Liver (tissue), 9 donors: ENCODE results near the gene PTPN9. TPM values are rescaled to one million over a fixed set of nuclear protein-coding genes. Genes with fewer than 3 reads are reported as not detected.
A peak's percentile ranks its signal among the peaks of the same experiment; 100 is the strongest.

Experiments
- DNase-seq: peaks from one replicate; pipeline ENCODE4 v3.0.0-alpha.2; 2017; ENCODE audit warnings: low spot score
- H3K27ac ChIP-seq, 2 donors: one replicate each; pipeline ENCODE4 v1.7.0; 2013; ENCODE audit warnings: inconsistent platforms in 2 of 2, low read length in 2 of 2, control low read depth in 1 of 2, low read depth in 1 of 2, mild to moderate bottlenecking in 1 of 2
- H3K27me3 ChIP-seq, 4 donors: one replicate each; pipeline versions ENCODE4 v1.6.1 to v1.7.0; 2013; ENCODE audit warnings: low read length in 3 of 4, inconsistent platforms in 1 of 4, mild to moderate bottlenecking in 1 of 4, moderate library complexity in 1 of 4; ENCODE audit not compliant: control insufficient read depth in 4 of 4, insufficient read depth in 4 of 4
- H3K36me3 ChIP-seq, 4 donors: one replicate each; pipeline versions ENCODE4 v1.6.1 to v1.7.0; 2013; ENCODE audit warnings: low read length in 3 of 4, mild to moderate bottlenecking in 3 of 4, low read depth in 1 of 4, moderate library complexity in 1 of 4; ENCODE audit not compliant: control insufficient read depth in 4 of 4, insufficient read depth in 3 of 4
- H3K4me1 ChIP-seq, 4 donors: one replicate each; pipeline versions ENCODE4 v1.6.1 to v1.7.0; 2013; ENCODE audit warnings: low read length in 3 of 4, mild to moderate bottlenecking in 3 of 4, moderate library complexity in 1 of 4; ENCODE audit not compliant: control insufficient read depth in 4 of 4, insufficient read depth in 4 of 4
- H3K4me3 ChIP-seq, 3 donors: one replicate each; pipeline versions ENCODE4 v1.6.1 to v1.7.0; 2013; ENCODE audit warnings: low read length in 3 of 3, control low read depth in 1 of 3, low read depth in 1 of 3, mild to moderate bottlenecking in 1 of 3
- H3K9ac ChIP-seq, 2 donors: one replicate each; pipeline ENCODE4 v1.7.0; 2013; ENCODE audit warnings: low read length in 2 of 2, mild to moderate bottlenecking in 2 of 2, moderate library complexity in 2 of 2, control low read depth in 1 of 2, low read depth in 1 of 2
- H3K9me3 ChIP-seq, 4 donors: one replicate each; pipeline versions ENCODE4 v1.6.1 to v1.7.0; 2013; ENCODE audit warnings: low read length in 3 of 4; ENCODE audit not compliant: control insufficient read depth in 4 of 4
- ATF3 ChIP-seq: IDR thresholded peaks from 2 replicates; pipeline ENCODE4 v1.6.1; 2016; ENCODE audit warnings: antibody characterized with exemption
- CTCF ChIP-seq: fragments of 150-350 bp; IDR thresholded peaks from 2 replicates; pipeline ENCODE4 v1.5.1; 2017; ENCODE audit warnings: improper control_type of control experiment, low read depth, low read length; ENCODE audit not compliant: missing input control
- EGR1 ChIP-seq, 2 donors: IDR thresholded peaks; 2 replicates each; pipeline ENCODE4 v1.6.1; 2016 to 2018; ENCODE audit warnings: antibody characterized with exemption in 2 of 2, low read depth in 2 of 2
- FOXA1 ChIP-seq: IDR thresholded peaks from 2 replicates; pipeline ENCODE4 v1.6.1; 2016; ENCODE audit warnings: antibody characterized with exemption
- FOXA2 ChIP-seq: IDR thresholded peaks from 2 replicates; pipeline ENCODE4 v1.6.1; 2016; ENCODE audit warnings: antibody characterized with exemption
- GABPA ChIP-seq, 2 donors: IDR thresholded peaks in 1 of 2; conservative IDR thresholded peaks in 1 of 2; 2 replicates each; pipeline ENCODE4 v1.6.1; 2016; ENCODE audit warnings: antibody characterized with exemption in 2 of 2, mild to moderate bottlenecking in 1 of 2, moderate library complexity in 1 of 2
- HNF4A ChIP-seq, 2 donors: conservative IDR thresholded peaks; 2 replicates each; pipeline ENCODE4 v1.6.1; 2016; ENCODE audit warnings: antibody characterized with exemption in 2 of 2, mild to moderate bottlenecking in 2 of 2
- HNF4G ChIP-seq: IDR thresholded peaks from 2 replicates; pipeline ENCODE4 v1.6.1; 2016; ENCODE audit warnings: antibody characterized with exemption
- JUND ChIP-seq, 2 donors: IDR thresholded peaks; 2 replicates each; pipeline ENCODE4 v1.6.1; 2016; ENCODE audit warnings: antibody characterized with exemption in 2 of 2
- MAX ChIP-seq: IDR thresholded peaks from 2 replicates; pipeline ENCODE4 v1.6.1; 2016; ENCODE audit warnings: antibody characterized with exemption
- NR2F2 ChIP-seq: IDR thresholded peaks from 2 replicates; pipeline ENCODE4 v1.6.1; 2016; ENCODE audit warnings: antibody characterized with exemption
- RAD21 ChIP-seq, 2 donors: IDR thresholded peaks; 2 replicates each; pipeline ENCODE4 v1.6.1; 2016; ENCODE audit warnings: antibody characterized with exemption in 2 of 2, mild to moderate bottlenecking in 2 of 2
- RXRA ChIP-seq, 2 donors: IDR thresholded peaks; 2 replicates each; pipeline ENCODE4 v1.6.1; 2017 to 2018; ENCODE audit warnings: antibody characterized with exemption in 2 of 2, mild to moderate bottlenecking in 1 of 2
- SP1 ChIP-seq: IDR thresholded peaks from 2 replicates; pipeline ENCODE4 v1.6.1; 2018; ENCODE audit warnings: antibody characterized with exemption, mild to moderate bottlenecking
- TAF1 ChIP-seq: conservative IDR thresholded peaks from 2 replicates; pipeline ENCODE4 v1.6.1; 2016; ENCODE audit warnings: antibody characterized with exemption, mild to moderate bottlenecking
- YY1 ChIP-seq: IDR thresholded peaks from 2 replicates; pipeline ENCODE4 v1.6.1; 2016; ENCODE audit warnings: antibody characterized with exemption, mild to moderate bottlenecking
- WGBS: extraction: QIAGEN DNeasy Blood & Tissue Kit; methylation state at CpG from one replicate; pipeline ENCODE4 v1.1.7; 2013; 5-methylcytosine and 5-hydroxymethylcytosine counted together
- polyA plus RNA-seq, 2 donors: library from polyadenylated mRNA; stranded (reverse) in 1 of 2; unstranded in 1 of 2; fragments of 200-250 nt in 1 of 2; fragments of >200 nt in 1 of 2; fragmentation: Nextera tagmentation in 1 of 2; extraction: Ambion mirVana in 1 of 2; gene quantifications; one replicate each; pipeline versions ENCODE4 v1.2.1 to v1.2.3, GENCODE V29; 2013 to 2015
- total RNA-seq, 2 donors: library from RNA; depleted of rRNA; stranded (reverse); fragments of >200 nt; gene quantifications; one replicate each; pipeline ENCODE4 v1.2.3, GENCODE V29; 2014
- TF ChIP-seq, protein P1 (sequence below): IDR thresholded peaks from 2 replicates; pipeline ENCODE4 v1.6.1; 2016; ENCODE audit warnings: antibody characterized with exemption
- TF ChIP-seq, protein P2 (sequence below): IDR thresholded peaks from 2 replicates; pipeline ENCODE4 v1.6.1; 2016; ENCODE audit warnings: antibody characterized with exemption, mild to moderate bottlenecking
- donor health status: healthy.
- donor health status: healthy.
- donor health status: healthy.
- donor health status: healthy.
- donor health status: healthy.

Gene PTPN9
- total and polyA plus RNA-seq, 4 donors = 5.4 to 14.1 (median 7.5) TPM

GRCh38 chr15:75532413-75533250 lies 46.5 kb downstream of the PTPN9 start:
- peak; percentile 89 to 93 for TF ChIP-seq HNF4A (conservative IDR thresholded peaks at IDR 0.05)
- TF ChIP-seq EGR1 (IDR thresholded peaks at IDR 0.05; ENCODE audit: low read depth in 2 of 2) = peak in 1 of 2 donors; percentile 41
- no peak for TF ChIP-seq TAF1
- peak in 1 of 2 donors; percentile 30 for TF ChIP-seq GABPA (IDR thresholded peaks at IDR 0.05 in 1 of 2, conservative IDR thresholded peaks at IDR 0.05 in 1 of 2)
- TF ChIP-seq YY1 = peak; percentile 69
- TF ChIP-seq, protein P1, sequence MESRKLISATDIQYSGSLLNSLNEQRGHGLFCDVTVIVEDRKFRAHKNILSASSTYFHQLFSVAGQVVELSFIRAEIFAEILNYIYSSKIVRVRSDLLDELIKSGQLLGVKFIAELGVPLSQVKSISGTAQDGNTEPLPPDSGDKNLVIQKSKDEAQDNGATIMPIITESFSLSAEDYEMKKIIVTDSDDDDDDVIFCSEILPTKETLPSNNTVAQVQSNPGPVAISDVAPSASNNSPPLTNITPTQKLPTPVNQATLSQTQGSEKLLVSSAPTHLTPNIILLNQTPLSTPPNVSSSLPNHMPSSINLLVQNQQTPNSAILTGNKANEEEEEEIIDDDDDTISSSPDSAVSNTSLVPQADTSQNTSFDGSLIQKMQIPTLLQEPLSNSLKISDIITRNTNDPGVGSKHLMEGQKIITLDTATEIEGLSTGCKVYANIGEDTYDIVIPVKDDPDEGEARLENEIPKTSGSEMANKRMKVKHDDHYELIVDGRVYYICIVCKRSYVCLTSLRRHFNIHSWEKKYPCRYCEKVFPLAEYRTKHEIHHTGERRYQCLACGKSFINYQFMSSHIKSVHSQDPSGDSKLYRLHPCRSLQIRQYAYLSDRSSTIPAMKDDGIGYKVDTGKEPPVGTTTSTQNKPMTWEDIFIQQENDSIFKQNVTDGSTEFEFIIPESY = peak; percentile 86
- peak; percentile 96 for TF ChIP-seq NR2F2
- TF ChIP-seq RAD21 (IDR thresholded peaks at IDR 0.05) = peak; percentile 66 to 78
- peak; percentile 86 for TF ChIP-seq MAX
- TF ChIP-seq HNF4G = peak; percentile 53
- peak; percentile 37 for TF ChIP-seq ATF3
- TF ChIP-seq CTCF = peak; percentile 64
- peak; percentile 85 for TF ChIP-seq FOXA1
- TF ChIP-seq, protein P2, sequence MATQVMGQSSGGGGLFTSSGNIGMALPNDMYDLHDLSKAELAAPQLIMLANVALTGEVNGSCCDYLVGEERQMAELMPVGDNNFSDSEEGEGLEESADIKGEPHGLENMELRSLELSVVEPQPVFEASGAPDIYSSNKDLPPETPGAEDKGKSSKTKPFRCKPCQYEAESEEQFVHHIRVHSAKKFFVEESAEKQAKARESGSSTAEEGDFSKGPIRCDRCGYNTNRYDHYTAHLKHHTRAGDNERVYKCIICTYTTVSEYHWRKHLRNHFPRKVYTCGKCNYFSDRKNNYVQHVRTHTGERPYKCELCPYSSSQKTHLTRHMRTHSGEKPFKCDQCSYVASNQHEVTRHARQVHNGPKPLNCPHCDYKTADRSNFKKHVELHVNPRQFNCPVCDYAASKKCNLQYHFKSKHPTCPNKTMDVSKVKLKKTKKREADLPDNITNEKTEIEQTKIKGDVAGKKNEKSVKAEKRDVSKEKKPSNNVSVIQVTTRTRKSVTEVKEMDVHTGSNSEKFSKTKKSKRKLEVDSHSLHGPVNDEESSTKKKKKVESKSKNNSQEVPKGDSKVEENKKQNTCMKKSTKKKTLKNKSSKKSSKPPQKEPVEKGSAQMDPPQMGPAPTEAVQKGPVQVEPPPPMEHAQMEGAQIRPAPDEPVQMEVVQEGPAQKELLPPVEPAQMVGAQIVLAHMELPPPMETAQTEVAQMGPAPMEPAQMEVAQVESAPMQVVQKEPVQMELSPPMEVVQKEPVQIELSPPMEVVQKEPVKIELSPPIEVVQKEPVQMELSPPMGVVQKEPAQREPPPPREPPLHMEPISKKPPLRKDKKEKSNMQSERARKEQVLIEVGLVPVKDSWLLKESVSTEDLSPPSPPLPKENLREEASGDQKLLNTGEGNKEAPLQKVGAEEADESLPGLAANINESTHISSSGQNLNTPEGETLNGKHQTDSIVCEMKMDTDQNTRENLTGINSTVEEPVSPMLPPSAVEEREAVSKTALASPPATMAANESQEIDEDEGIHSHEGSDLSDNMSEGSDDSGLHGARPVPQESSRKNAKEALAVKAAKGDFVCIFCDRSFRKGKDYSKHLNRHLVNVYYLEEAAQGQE = peak; percentile 68
- TF ChIP-seq SP1 = peak; percentile 90
- peak; percentile 96 for TF ChIP-seq FOXA2
- peak in 1 of 2 donors; percentile 81 for TF ChIP-seq JUND (IDR thresholded peaks at IDR 0.05)
- TF ChIP-seq RXRA (IDR thresholded peaks at IDR 0.05) = peak; percentile 95 to 96
- peak overlapping the region; percentile 87 to 99 for H3K27ac ChIP-seq
- H3K36me3 ChIP-seq = no peaks in the 10 kb centered on the region
- peak; percentile 37 for DNase-seq
- 22% methylated on average over 1 of the region's 1 CpG for WGBS
- no peaks in the 10 kb centered on the region for H3K9me3 ChIP-seq
- no peaks in the 10 kb centered on the region for H3K27me3 ChIP-seq
- H3K9ac ChIP-seq = no peak overlapping the region
- H3K4me3 ChIP-seq = no peak overlapping the region
- peaks cover 3 to 21% (median 13%) of the 10 kb centered on the region in 4 donors for H3K4me1 ChIP-seq
